Fibroblast of mammary gland (primary cell): ENCODE results near the gene TBC1D24.

Experiments used
- DNase-seq: peaks from one replicate; pipeline ENCODE4 v3.0.0-alpha.2; 2010; ENCODE audit warnings: low read depth
- H3K4me3 ChIP-seq: 2 replicates; pipeline ENCODE4 v1.5.1; 2011; ENCODE audit warnings: low read depth, mild to moderate bottlenecking, low read length, moderate library complexity; ENCODE audit not compliant: control insufficient read depth
- TF ChIP-seq, protein P1 (sequence below): conservative IDR thresholded peaks from 2 replicates; pipeline ENCODE4 v1.5.1; 2011; ENCODE audit warnings: low read depth, low read length, inconsistent platforms; ENCODE audit not compliant: control insufficient read depth, insufficient read depth

Gene TBC1D24

GRCh38 chr16:2494616-2495015 is 19.7 kb downstream of the TBC1D24 start:
- H3K4me3 ChIP-seq: no peak overlapping the region
- TF ChIP-seq, protein P1, sequence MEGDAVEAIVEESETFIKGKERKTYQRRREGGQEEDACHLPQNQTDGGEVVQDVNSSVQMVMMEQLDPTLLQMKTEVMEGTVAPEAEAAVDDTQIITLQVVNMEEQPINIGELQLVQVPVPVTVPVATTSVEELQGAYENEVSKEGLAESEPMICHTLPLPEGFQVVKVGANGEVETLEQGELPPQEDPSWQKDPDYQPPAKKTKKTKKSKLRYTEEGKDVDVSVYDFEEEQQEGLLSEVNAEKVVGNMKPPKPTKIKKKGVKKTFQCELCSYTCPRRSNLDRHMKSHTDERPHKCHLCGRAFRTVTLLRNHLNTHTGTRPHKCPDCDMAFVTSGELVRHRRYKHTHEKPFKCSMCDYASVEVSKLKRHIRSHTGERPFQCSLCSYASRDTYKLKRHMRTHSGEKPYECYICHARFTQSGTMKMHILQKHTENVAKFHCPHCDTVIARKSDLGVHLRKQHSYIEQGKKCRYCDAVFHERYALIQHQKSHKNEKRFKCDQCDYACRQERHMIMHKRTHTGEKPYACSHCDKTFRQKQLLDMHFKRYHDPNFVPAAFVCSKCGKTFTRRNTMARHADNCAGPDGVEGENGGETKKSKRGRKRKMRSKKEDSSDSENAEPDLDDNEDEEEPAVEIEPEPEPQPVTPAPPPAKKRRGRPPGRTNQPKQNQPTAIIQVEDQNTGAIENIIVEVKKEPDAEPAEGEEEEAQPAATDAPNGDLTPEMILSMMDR: no peak
- DNase-seq: no peak

- DNase-seq: no peak
- no peak overlapping the region for H3K4me3 ChIP-seq
- TF ChIP-seq, protein P1: no peak
Measured at GRCh38 chr16:2495041-2495440, 20.1 kb downstream of the TBC1D24 start.

DNA sequence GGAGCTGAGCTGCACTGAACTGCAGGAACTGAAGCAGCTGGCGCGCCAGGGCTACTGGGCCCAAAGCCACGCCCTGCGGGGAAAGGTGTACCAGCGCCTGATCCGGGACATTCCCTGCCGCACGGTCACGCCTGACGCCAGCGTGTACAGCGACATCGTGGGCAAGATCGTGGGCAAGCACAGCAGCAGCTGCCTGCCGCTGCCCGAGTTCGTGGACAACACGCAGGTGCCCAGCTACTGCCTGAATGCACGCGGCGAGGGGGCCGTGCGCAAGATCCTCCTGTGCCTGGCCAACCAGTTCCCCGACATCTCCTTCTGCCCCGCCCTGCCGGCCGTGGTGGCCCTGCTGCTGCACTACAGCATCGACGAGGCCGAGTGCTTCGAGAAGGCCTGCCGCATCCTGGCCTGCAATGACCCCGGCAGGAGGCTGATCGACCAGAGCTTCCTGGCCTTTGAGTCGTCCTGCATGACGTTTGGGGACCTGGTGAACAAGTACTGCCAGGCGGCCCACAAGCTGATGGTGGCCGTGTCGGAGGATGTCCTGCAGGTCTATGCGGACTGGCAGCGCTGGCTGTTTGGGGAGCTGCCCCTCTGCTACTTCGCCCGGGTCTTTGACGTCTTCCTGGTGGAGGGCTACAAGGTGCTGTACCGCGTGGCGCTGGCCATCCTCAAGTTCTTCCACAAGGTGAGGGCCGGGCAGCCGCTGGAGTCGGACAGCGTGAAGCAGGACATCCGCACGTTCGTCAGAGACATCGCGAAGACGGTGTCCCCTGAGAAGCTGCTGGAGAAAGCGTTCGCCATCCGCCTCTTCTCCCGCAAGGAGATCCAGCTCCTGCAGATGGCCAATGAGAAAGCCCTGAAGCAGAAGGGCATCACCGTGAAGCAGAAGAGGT is 21.5 kb downstream of the TBC1D24 start:
- no peak overlapping the region for H3K4me3 ChIP-seq
- no peak for DNase-seq
- TF ChIP-seq, protein P1: no peak

DNA sequence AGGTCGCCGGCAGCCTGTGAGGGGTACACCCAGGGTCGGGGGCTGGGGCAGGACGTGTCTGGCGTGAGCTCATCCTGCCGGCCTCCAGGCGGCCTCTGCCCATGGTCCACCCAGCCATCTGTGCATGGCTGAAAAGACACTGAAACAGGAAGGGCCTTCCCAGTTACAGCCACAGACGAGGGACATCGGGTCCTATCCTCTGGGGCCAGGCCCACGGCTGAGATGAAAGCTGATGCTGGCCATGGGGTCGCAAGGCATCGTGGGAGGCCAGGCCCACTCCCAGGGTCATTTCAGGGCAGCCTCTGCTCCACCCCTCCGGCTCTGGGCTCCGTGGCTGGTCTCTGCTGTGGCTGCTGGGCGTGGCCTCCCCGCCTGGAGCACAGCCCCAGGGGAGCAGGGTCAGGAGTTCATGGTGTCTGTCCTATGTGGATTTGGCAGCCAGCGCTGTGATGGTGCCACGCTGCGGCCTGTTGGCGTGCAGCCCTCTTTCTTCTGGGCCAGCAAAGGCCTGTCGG is 22.2 kb downstream of the TBC1D24 start:
- no peak overlapping the region for H3K4me3 ChIP-seq
- DNase-seq: peak; percentile 33
- TF ChIP-seq, protein P1: no peak

DNA sequence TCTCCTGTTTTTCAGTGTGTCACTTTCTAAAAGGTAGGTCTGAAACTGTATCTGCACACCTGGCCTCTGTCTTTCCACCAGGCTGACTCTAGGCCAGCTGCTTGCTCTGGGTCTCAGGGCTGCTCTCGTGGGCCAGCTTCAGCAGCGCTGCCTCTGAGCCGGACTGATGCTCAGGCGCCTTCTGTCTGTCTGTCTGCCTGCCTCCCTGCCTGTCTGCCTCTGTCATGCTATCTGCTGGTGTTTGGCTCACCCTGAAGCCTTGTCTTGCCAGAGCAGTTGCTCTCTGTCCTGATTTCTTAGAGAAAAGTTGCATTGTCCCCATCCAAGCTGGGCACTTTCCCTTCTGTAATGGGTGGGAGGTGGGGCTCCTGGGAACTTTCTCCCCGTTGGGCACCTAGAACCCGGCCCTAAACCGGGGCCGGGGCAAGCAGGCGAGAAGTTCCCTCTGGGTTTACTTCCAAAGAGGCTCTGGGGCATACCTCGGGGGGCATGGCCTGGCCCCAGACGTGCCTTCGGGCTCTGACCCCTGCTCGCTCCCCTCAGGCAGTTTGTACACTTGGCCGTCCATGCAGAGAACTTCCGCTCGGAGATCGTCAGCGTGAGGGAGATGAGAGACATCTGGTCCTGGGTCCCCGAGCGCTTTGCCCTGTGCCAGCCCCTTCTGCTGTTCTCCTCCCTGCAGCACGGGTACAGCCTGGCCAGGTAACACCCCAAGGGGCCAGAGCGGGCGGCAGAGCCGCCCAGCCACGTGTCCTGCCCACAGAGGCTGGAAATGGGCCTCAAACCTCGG is 23.0 kb downstream of the TBC1D24 start:
- TF ChIP-seq, protein P1: no peak
- no peak for DNase-seq
- no peak overlapping the region for H3K4me3 ChIP-seq

DNA sequence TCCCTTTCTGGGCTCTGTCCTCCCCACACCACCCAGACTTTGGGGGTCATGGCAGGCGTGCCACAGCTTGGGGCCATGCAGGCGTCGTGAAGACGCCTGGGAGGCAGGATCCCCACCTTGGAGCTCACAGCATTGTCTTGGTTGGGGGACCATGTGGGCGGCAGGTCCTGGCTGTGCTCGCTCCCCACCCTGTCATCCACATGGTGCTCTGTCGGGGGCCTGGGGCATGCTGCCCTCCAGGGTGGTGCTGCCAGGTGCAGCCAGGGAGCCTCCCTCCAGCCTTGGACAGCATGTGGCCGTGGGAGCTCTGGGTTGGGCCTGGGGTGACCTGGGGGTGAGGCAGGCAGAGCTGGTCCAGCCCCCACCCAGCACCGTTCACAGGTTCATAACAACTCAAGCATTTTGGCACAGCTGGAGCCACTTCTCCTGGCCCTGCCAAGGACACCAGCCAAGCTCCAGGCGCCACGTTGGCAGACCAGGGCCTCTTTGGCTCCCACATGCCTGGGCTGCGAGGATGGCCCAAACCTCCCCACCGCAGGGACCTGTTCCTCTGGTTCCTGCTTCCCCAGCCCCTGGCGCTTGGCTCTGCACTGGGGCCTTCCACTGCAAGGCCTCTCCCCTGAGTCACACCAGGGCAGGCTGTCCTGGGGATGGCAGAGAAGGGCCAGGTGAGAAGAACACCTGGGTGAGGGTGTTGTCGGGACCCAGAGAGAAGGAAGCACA is 23.8 kb downstream of the TBC1D24 start:
- TF ChIP-seq, protein P1: no peak
- H3K4me3 ChIP-seq: no peak overlapping the region
- no peak for DNase-seq
